Endodermal cell (in vitro differentiated cells): Measurements from ENCODE around the gene ANKRD33B. TPM values are rescaled to one million over a fixed set of nuclear protein-coding genes. Genes with fewer than 3 reads are reported as not detected.

Experiments
- DNase-seq: peaks from one replicate; pipeline ENCODE4 v3.0.0-alpha.2; 2017
- H3K27ac ChIP-seq: 2 replicates; pipeline ENCODE4 v1.5.1; 2013; ENCODE audit warnings: mild to moderate bottlenecking, low read depth, low read length, moderate library complexity
- H3K27me3 ChIP-seq: 2 replicates; pipeline ENCODE4 v1.6.1; 2013; ENCODE audit warnings: mild to moderate bottlenecking, low read length, moderate library complexity; ENCODE audit not compliant: insufficient read depth, control insufficient read depth, poor library complexity, severe bottlenecking
- H3K36me3 ChIP-seq: 2 replicates; pipeline ENCODE4 v1.7.0; 2013; ENCODE audit warnings: mild to moderate bottlenecking, low read length, moderate library complexity; ENCODE audit not compliant: control insufficient read depth, insufficient read depth
- H3K4me1 ChIP-seq: one replicate; pipeline ENCODE4 v1.7.0; 2013; ENCODE audit warnings: low read length; ENCODE audit not compliant: control insufficient read depth, insufficient read depth
- H3K4me3 ChIP-seq: 2 replicates; pipeline ENCODE4 v1.5.1; 2013; ENCODE audit warnings: mild to moderate bottlenecking, low read length, moderate library complexity
- H3K9ac ChIP-seq: 2 replicates; pipeline ENCODE4 v1.6.1; 2013; ENCODE audit warnings: mild to moderate bottlenecking, low read length, moderate library complexity; ENCODE audit not compliant: poor library complexity, severe bottlenecking; ENCODE audit errors: extremely low read depth
- H3K9me3 ChIP-seq: 2 replicates; pipeline ENCODE4 v1.6.1; 2013; ENCODE audit warnings: mild to moderate bottlenecking, low read length, moderate library complexity; ENCODE audit not compliant: control insufficient read depth
- H3K27ac Mint-ChIP-seq: 2 replicates; pipeline ENCODE4 v1.8.0; 2020; ENCODE audit warnings: mixed read lengths
- H3K27me3 Mint-ChIP-seq: 2 replicates; pipeline ENCODE4 v1.8.0; 2021; ENCODE audit warnings: mild to moderate bottlenecking, mixed read lengths; ENCODE audit not compliant: insufficient read depth
- H3K36me3 Mint-ChIP-seq: 2 replicates; pipeline ENCODE4 v1.8.0; 2020; ENCODE audit warnings: low read depth, mixed read lengths
- H3K4me1 Mint-ChIP-seq: 2 replicates; pipeline ENCODE4 v1.8.0; 2020; ENCODE audit warnings: mixed read lengths
- H3K4me3 Mint-ChIP-seq: 2 replicates; pipeline ENCODE4 v1.8.0; 2020; ENCODE audit warnings: mild to moderate bottlenecking, moderate library complexity, mixed read lengths
- H3K9me3 Mint-ChIP-seq: 2 replicates; pipeline ENCODE4 v1.8.0; 2020; ENCODE audit warnings: mild to moderate bottlenecking, mixed read lengths
- WGBS, 2 experiments: methylation state at CpG; one replicate each; pipeline versions ENCODE4 v1.1.5 to v1.1.7; 2013; ENCODE audit warnings: missing lambda C conversion rate in 2 of 2, mixed read lengths in 1 of 2; ENCODE audit not compliant: insufficient coverage in 1 of 2, insufficient read length in 1 of 2; 5-methylcytosine and 5-hydroxymethylcytosine counted together
- total RNA-seq, 2 donors: library from RNA; stranded (reverse); fragmentation: NEBNext Ultra II Directional in 1 of 2; extraction: Animal tissue kit (Norgen Biotek cat#: 25700) in 1 of 2; gene quantifications; 2 replicates in 1 of 2; 3 replicates in 1 of 2; pipeline ENCODE4 v1.2.1, GENCODE V29; 2021
- TF ChIP-seq, protein P1 (sequence below): fragments of 200-600 bp; sonication (generic); conservative IDR thresholded peaks from 2 replicates; pipeline ENCODE4 v1.5.0; 2021; ENCODE audit warnings: antibody characterized with exemption, mild to moderate bottlenecking

ANKRD33B gene
- total RNA-seq, 2 donors from 2014 or later: 21.9 to 37.2 TPM

DNA sequence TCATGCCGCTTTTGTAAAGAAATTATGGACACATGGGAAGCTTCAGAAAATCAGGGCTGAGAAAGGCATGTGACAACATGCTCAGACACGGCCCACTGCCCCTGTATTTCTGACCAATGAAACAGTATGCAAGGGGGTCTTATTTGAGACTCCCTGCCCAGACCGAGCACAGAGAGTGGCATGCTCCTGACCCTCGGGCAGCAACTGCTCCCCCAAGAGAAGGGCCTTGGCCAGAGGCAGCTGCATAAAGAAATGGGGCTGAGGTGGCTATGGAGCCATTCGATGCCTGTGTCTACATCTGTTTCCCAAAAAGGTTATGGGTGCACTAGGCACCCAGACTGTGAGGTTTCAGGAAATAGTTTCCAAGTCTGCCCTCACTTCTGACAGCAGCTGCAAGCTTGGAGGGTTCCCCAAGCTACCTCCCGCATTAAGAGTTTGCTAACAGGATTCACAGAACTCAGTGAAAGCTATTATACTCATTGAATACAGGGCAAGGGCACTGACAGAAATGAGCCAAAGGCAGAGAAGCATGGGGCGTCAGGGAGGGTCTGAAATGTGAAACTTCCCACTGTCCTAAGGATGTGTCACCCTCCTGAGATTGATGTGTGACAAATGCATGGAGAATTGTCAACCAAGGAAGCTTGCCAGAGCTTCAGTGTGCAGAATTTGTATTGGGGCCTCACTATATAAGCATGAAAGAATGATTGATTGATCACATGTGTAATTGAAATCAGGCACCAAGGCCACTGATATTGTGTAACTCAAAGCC lies 102.8 kb downstream of the ANKRD33B start:
- H3K4me3 ChIP-seq: no peak overlapping the region
- no peaks in the 10 kb centered on the region for H3K4me1 ChIP-seq
- H3K9me3 ChIP-seq: no peaks in the 10 kb centered on the region
- H3K9ac ChIP-seq: no peak overlapping the region
- H3K4me3 Mint-ChIP-seq: no peak overlapping the region
- H3K4me1 Mint-ChIP-seq: no peaks in the 10 kb centered on the region
- H3K27me3 Mint-ChIP-seq: peaks cover 6% of the 10 kb centered on the region
- H3K27me3 ChIP-seq: no peaks in the 10 kb centered on the region
- TF ChIP-seq, protein P1, sequence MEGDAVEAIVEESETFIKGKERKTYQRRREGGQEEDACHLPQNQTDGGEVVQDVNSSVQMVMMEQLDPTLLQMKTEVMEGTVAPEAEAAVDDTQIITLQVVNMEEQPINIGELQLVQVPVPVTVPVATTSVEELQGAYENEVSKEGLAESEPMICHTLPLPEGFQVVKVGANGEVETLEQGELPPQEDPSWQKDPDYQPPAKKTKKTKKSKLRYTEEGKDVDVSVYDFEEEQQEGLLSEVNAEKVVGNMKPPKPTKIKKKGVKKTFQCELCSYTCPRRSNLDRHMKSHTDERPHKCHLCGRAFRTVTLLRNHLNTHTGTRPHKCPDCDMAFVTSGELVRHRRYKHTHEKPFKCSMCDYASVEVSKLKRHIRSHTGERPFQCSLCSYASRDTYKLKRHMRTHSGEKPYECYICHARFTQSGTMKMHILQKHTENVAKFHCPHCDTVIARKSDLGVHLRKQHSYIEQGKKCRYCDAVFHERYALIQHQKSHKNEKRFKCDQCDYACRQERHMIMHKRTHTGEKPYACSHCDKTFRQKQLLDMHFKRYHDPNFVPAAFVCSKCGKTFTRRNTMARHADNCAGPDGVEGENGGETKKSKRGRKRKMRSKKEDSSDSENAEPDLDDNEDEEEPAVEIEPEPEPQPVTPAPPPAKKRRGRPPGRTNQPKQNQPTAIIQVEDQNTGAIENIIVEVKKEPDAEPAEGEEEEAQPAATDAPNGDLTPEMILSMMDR: no peak
- H3K9me3 Mint-ChIP-seq: no peaks in the 10 kb centered on the region
- H3K36me3 ChIP-seq: no peaks in the 10 kb centered on the region
- H3K27ac ChIP-seq: no peak overlapping the region
- H3K36me3 Mint-ChIP-seq: no peaks in the 10 kb centered on the region
- H3K27ac Mint-ChIP-seq: no peak overlapping the region
- 90 to 94% methylated on average over 7 of the region's 7 CpGs for WGBS, 2 experiments
- DNase-seq: no peak

DNA sequence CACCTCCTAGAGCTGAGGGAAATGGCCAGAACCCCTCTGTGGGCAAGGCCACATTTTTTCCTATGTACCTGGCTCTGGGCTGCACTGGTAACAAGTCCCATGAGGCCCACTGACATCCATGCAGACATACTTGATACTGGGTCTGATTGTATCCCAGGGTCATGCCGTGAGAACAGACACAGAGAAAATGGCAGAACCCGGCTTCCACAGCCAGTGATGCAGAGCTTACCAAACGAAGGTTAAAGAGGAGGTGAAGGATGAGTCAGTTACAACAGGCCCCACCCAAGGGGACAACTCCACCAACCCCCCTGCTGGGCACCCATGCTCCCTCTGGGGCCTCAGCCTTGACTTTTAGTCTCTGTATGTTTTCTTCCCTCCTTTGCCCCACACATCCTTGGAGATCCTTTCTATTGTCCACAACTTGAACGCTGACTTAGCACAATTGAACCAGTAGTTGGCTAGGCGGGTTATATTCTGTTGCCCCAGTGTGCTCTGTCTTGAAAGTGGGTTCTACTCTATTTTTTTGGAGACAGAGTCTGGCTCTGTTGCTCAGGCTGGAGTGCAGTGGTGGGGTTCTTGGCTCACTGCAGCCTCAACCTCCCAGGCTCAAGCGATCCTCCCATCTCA lies 103.7 kb downstream of the ANKRD33B start:
- Mint-ChIP-seq H3K36me3 (no peaks in the 10 kb centered on the region), H3K4me3 (no peak overlapping the region), H3K27me3 (peaks cover 6% of the 10 kb centered on the region), H3K27ac (no peak overlapping the region), H3K9me3 (no peaks in the 10 kb centered on the region), H3K4me1 (no peaks in the 10 kb centered on the region)
- 81 to 92% methylated on average over 4 to 6 of the region's 6 CpGs for WGBS, 2 experiments
- no peaks in the 10 kb centered on the region for H3K9me3 ChIP-seq
- TF ChIP-seq, protein P1: no peak
- H3K36me3 ChIP-seq: no peaks in the 10 kb centered on the region
- no peak for DNase-seq
- no peak overlapping the region for H3K27ac ChIP-seq
- no peaks in the 10 kb centered on the region for H3K4me1 ChIP-seq
- H3K4me3 ChIP-seq: no peak overlapping the region
- H3K9ac ChIP-seq: no peak overlapping the region
- no peaks in the 10 kb centered on the region for H3K27me3 ChIP-seq

DNA sequence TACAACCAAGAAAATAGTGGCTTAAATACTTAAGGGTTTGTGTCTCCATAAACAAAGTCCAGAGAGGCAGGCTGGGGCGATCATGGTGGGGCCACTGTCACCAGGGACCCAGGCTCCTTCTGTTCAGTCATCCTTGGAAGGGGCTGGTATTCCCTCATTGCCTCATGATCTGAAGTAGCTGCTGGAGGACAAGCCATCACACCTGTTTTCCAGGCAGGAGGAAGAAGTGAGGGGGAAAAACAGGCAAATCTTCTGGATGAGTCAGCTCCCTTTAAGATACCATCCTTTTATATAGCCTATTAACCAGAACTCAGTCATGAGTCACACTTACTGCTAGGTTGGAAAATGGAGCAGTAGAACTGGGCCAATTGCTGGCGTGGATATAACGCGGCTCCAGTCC lies 104.8 kb downstream of the ANKRD33B start:
- peaks cover 6% of the 10 kb centered on the region for H3K27me3 Mint-ChIP-seq
- no peak overlapping the region for H3K4me3 Mint-ChIP-seq
- Histone ChIP-seq H3K9ac (no peak overlapping the region), H3K4me3 (no peak overlapping the region), H3K27ac (no peak overlapping the region), H3K9me3 (no peaks in the 10 kb centered on the region), H3K36me3 (no peaks in the 10 kb centered on the region), H3K27me3 (no peaks in the 10 kb centered on the region), H3K4me1 (no peaks in the 10 kb centered on the region)
- WGBS, 2 experiments: 94 to 100% methylated on average over 4 of the region's 4 CpGs
- no peak overlapping the region for H3K27ac Mint-ChIP-seq
- H3K9me3 Mint-ChIP-seq: no peaks in the 10 kb centered on the region
- no peaks in the 10 kb centered on the region for H3K4me1 Mint-ChIP-seq
- no peaks in the 10 kb centered on the region for H3K36me3 Mint-ChIP-seq
- no peak for DNase-seq
- TF ChIP-seq, protein P1: no peak
